ENCODE measurements around the gene WWOX.

WWOX gene

DNA sequence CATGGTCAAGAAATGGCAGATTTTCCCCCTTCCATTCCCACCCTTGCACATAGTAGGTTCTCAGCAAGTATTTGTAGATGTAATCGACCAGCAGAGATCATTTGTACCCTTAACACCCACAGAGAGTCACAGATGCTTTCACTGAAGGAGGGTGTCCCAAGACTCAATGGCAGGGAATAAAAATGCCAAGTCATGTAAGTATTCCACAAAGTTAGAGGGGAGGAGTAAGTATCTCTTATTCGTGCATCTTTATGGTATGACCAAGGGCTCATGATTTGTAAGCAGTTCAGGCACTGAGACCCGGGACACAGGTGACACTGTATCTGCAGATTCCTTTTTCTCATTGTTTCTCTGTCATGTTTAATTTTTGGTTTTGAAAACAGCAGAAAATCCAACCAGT lies 1011.5 kb downstream of the WWOX start:
- TF ChIP-seq, protein P1, sequence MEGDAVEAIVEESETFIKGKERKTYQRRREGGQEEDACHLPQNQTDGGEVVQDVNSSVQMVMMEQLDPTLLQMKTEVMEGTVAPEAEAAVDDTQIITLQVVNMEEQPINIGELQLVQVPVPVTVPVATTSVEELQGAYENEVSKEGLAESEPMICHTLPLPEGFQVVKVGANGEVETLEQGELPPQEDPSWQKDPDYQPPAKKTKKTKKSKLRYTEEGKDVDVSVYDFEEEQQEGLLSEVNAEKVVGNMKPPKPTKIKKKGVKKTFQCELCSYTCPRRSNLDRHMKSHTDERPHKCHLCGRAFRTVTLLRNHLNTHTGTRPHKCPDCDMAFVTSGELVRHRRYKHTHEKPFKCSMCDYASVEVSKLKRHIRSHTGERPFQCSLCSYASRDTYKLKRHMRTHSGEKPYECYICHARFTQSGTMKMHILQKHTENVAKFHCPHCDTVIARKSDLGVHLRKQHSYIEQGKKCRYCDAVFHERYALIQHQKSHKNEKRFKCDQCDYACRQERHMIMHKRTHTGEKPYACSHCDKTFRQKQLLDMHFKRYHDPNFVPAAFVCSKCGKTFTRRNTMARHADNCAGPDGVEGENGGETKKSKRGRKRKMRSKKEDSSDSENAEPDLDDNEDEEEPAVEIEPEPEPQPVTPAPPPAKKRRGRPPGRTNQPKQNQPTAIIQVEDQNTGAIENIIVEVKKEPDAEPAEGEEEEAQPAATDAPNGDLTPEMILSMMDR (IDR thresholded peaks at IDR 0.05; ENCODE audit: insufficient read depth, low read depth, low read length, missing control alignments) = no peak
- H3K4me3 ChIP-seq (ENCODE audit: low read length) = no peak overlapping the region
- DNase-seq (ENCODE audit: low read depth) = no peak

GRCh38 chr16:79112462-79112861 lies 1013.0 kb downstream of the WWOX start:
- no peak for DNase-seq (ENCODE audit: low read depth)
- TF ChIP-seq, protein P1 (IDR thresholded peaks at IDR 0.05; ENCODE audit: insufficient read depth, low read depth, low read length, missing control alignments) = no peak
- no peak overlapping the region for H3K4me3 ChIP-seq (ENCODE audit: low read length)

DNA sequence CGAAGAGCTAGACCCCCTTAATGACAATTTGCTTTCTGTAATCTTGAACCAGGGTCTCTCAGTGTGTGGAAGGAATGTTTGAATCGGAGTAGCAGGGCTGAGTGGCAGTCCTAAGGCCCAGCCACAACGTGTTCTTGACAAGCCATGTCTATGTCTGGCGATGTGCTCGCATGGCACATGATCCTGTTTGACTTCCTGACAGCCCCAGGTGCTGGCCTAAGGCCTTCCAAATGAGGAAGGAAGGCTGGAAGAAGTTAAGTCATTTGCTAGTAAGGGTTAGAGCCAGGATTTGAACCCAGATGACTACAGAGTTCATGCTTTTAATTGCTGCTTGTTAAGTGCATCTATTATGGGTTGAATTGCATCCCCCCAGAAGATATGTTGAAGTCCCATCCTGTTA lies 1014.4 kb downstream of the WWOX start:
- DNase-seq (ENCODE audit: low read depth) = no peak
- no peak overlapping the region for H3K4me3 ChIP-seq (ENCODE audit: low read length)
- TF ChIP-seq, protein P1 (IDR thresholded peaks at IDR 0.05; ENCODE audit: insufficient read depth, low read depth, low read length, missing control alignments) = no peak

GRCh38 chr16:79114759-79115158 lies 1015.3 kb downstream of the WWOX start:
- no peak for DNase-seq (ENCODE audit: low read depth)
- TF ChIP-seq, protein P1 (IDR thresholded peaks at IDR 0.05; ENCODE audit: insufficient read depth, low read depth, low read length, missing control alignments) = no peak
- H3K4me3 ChIP-seq (ENCODE audit: low read length) = no peak overlapping the region

- TF ChIP-seq, protein P1 (IDR thresholded peaks at IDR 0.05; ENCODE audit: insufficient read depth, low read depth, low read length, missing control alignments) = no peak
- no peak for DNase-seq (ENCODE audit: low read depth)
- no peak overlapping the region for H3K4me3 ChIP-seq (ENCODE audit: low read length)
Measured at GRCh38 chr16:79121906-79122305, 1022.5 kb downstream of the WWOX start.

GRCh38 chr16:79122343-79122742 lies 1022.9 kb downstream of the WWOX start:
- DNase-seq (ENCODE audit: low read depth) = no peak
- TF ChIP-seq, protein P1 (IDR thresholded peaks at IDR 0.05; ENCODE audit: insufficient read depth, low read depth, low read length, missing control alignments) = no peak
- H3K4me3 ChIP-seq (ENCODE audit: low read length) = no peak overlapping the region

GRCh38 chr16:79124016-79124756 lies 1024.7 kb downstream of the WWOX start:
- no peak overlapping the region for H3K4me3 ChIP-seq (ENCODE audit: low read length)
- TF ChIP-seq, protein P1 (IDR thresholded peaks at IDR 0.05; ENCODE audit: insufficient read depth, low read depth, low read length, missing control alignments) = no peak
- no peak for DNase-seq (ENCODE audit: low read depth)

Data from epithelial cell of esophagus (primary cell).